ENCODE measurements around the gene IP6K1.
"Not testable (repeated sequence)": the region's sequence is repeated elsewhere in the genome, so short reads cannot be mapped to it uniquely, and the experiment has no call there.

IP6K1 gene

GRCh38 chr3:49705390-49705960 lies 80.9 kb downstream of the IP6K1 start:
- no peak for DNase-seq

- no peak for DNase-seq
Measured at GRCh38 chr3:49704629-49705028, 81.7 kb downstream of the IP6K1 start.

GRCh38 chr3:49703956-49704355 lies 82.4 kb downstream of the IP6K1 start:
- no peak for DNase-seq

- peak; percentile 79 for DNase-seq
Measured at GRCh38 chr3:49703443-49703927, 82.9 kb downstream of the IP6K1 start.

- no peak for DNase-seq
Measured at GRCh38 chr3:49702672-49703071, 83.7 kb downstream of the IP6K1 start.

GRCh38 chr3:49701388-49702077 lies 84.8 kb downstream of the IP6K1 start:
- DNase-seq: no peak

- no peak for DNase-seq
Measured at GRCh38 chr3:49700453-49701128, 85.8 kb downstream of the IP6K1 start.

GRCh38 chr3:49700014-49700413 lies 86.3 kb downstream of the IP6K1 start:
- no peak for DNase-seq

- DNase-seq: no peak
Measured at GRCh38 chr3:49699281-49699979, 86.9 kb downstream of the IP6K1 start.

GRCh38 chr3:49695350-49696015 lies 90.9 kb downstream of the IP6K1 start:
- not testable (repeated sequence) for DNase-seq

- not testable (repeated sequence) for DNase-seq
Measured at GRCh38 chr3:49694409-49695070, 91.8 kb downstream of the IP6K1 start.

GRCh38 chr3:49691481-49691880 lies 94.9 kb downstream of the IP6K1 start:
- not testable (repeated sequence) for DNase-seq

GRCh38 chr3:49690856-49691255 lies 95.5 kb downstream of the IP6K1 start:
- not testable (repeated sequence) for DNase-seq

- not testable (repeated sequence) for DNase-seq
Measured at GRCh38 chr3:49689908-49690624, 96.3 kb downstream of the IP6K1 start.

- peak; percentile 93 for DNase-seq
Measured at GRCh38 chr3:49689046-49689907, 97.1 kb downstream of the IP6K1 start, which contains the start of the genes MST1 and RNF123. TSS of gene MST1 (minus strand) at chr3:49689474. CDS start at chr3:49688691, 783 bp downstream. TSS of gene RNF123 (plus strand) at chr3:49689557. CDS start at chr3:49691166, 1,609 bp downstream.

- DNase-seq: not testable (repeated sequence)
Measured at GRCh38 chr3:49688338-49689045, 97.8 kb downstream of the IP6K1 start.

GRCh38 chr3:49687424-49687795 lies 98.9 kb downstream of the IP6K1 start:
- DNase-seq: not testable (repeated sequence)

- peak; percentile 50 for DNase-seq
Measured at GRCh38 chr3:49686769-49687423, 99.4 kb downstream of the IP6K1 start.

- peak; percentile 43 for DNase-seq
Measured at GRCh38 chr3:49686346-49686745, 100.0 kb downstream of the IP6K1 start.
